Left ventricle myocardium inferior (tissue), 1 donor: ENCODE measurements around the gene ANKFN1. TPM values are rescaled to one million over a fixed set of nuclear protein-coding genes. Genes with fewer than 3 reads are reported as not detected.

ENCODE experiments used
- DNase-seq: peaks from one replicate; pipeline ENCODE4 v3.0.0-alpha.2; 2020
- H3K27ac ChIP-seq: fragments of 200-600 bp; replicated peaks from 2 replicates; pipeline ENCODE4 v1.8.0; 2021
- H3K27me3 ChIP-seq: fragments of 200-600 bp; 2 replicates; pipeline ENCODE4 v1.8.0; 2021; ENCODE audit warnings: low read depth
- H3K36me3 ChIP-seq: fragments of 200-600 bp; 2 replicates; pipeline ENCODE4 v1.8.0; 2021
- H3K4me1 ChIP-seq: fragments of 200-600 bp; 2 replicates; pipeline ENCODE4 v1.8.0; 2021
- H3K4me3 ChIP-seq: fragments of 200-600 bp; 2 replicates; pipeline ENCODE4 v1.8.0; 2021; ENCODE audit warnings: mild to moderate bottlenecking, moderate library complexity
- H3K9me3 ChIP-seq: fragments of 200-600 bp; replicated peaks from 2 replicates; pipeline ENCODE4 v1.8.0; 2021
- CTCF ChIP-seq: fragments of 200-600 bp; IDR thresholded peaks from 2 replicates; pipeline ENCODE4 v1.8.0; 2021; ENCODE audit warnings: antibody characterized with exemption, mild to moderate bottlenecking, borderline replicate concordance
- intact Hi-C: fragments of 100-400 bp; cut with micrococcal nuclease; formaldehyde crosslinking; loops from one replicate; pipeline ENCODE4 v1.11.0; 2022
- long read RNA-seq: library from polyadenylated mRNA; unstranded; transcript quantifications from one replicate; pipeline ENCODE4 v2.0.0, GENCODE V29; 2021
- total RNA-seq: library from RNA; stranded (reverse); fragmentation: NEBNext Ultra II Directional; extraction: Animal tissue kit (Norgen Biotek cat#: 25700); gene quantifications from one replicate; pipeline ENCODE4 v1.2.1, GENCODE V29; 2021
- donor health status: DM: no; HTN: yes; CAD: no; lungs with severe emphysema.

ANKFN1 gene
- not detected for total RNA-seq
- long read RNA-seq: 0 reads

- H3K36me3 ChIP-seq: no peaks in the 10 kb centered on the region
- no peak for TF ChIP-seq CTCF
- H3K27me3 ChIP-seq: peaks cover 11% of the 10 kb centered on the region
- H3K27ac ChIP-seq: no peak within 1 kb of the TSS
- no peaks in the 10 kb centered on the region for H3K9me3 ChIP-seq
- no peak for DNase-seq
- intact Hi-C loops: no loop called here
- H3K4me1 ChIP-seq: no peaks in the 10 kb centered on the region
- no peak within 1 kb of the TSS for H3K4me3 ChIP-seq
These were observed at the start of gene ANKFN1 for GRCh38 chr17:56152874-56153602. TSS of gene ANKFN1 (plus strand) at chr17:56153475. CDS start at chr17:56212668, 59,193 bp downstream.

GRCh38 chr17:56108811-56109284, 44.4 kb upstream of the ANKFN1 start:
- H3K9me3 ChIP-seq: no peaks in the 10 kb centered on the region
- H3K27me3 ChIP-seq: peaks cover 14% of the 10 kb centered on the region
- no peak overlapping the region for H3K4me3 ChIP-seq
- intact Hi-C loops: no loop called here
- no peak overlapping the region for H3K27ac ChIP-seq
- TF ChIP-seq CTCF: no peak
- no peaks in the 10 kb centered on the region for H3K36me3 ChIP-seq
- no peaks in the 10 kb centered on the region for H3K4me1 ChIP-seq
- no peak for DNase-seq

- Histone ChIP-seq H3K9me3 (no peaks in the 10 kb centered on the region), H3K27ac (no peak overlapping the region), H3K4me1 (no peaks in the 10 kb centered on the region), H3K27me3 (peaks cover 14% of the 10 kb centered on the region), H3K4me3 (no peak overlapping the region), H3K36me3 (no peaks in the 10 kb centered on the region)
- DNase-seq: no peak
- TF ChIP-seq CTCF: no peak
- intact Hi-C loops: no loop called here
These were observed 43.4 kb upstream of the ANKFN1 start for GRCh38 chr17:56109836-56110235.

- Histone ChIP-seq H3K36me3 (no peaks in the 10 kb centered on the region), H3K27ac (no peak overlapping the region), H3K9me3 (no peaks in the 10 kb centered on the region), H3K27me3 (peaks cover 14% of the 10 kb centered on the region), H3K4me3 (no peak overlapping the region), H3K4me1 (no peaks in the 10 kb centered on the region)
- DNase-seq: no peak
- no peak for TF ChIP-seq CTCF
- intact Hi-C loops: no loop called here
These were observed 42.7 kb upstream of the ANKFN1 start for GRCh38 chr17:56110463-56111135.

GRCh38 chr17:56111706-56112485, 41.4 kb upstream of the ANKFN1 start:
- Histone ChIP-seq H3K27ac (no peak overlapping the region), H3K9me3 (no peaks in the 10 kb centered on the region), H3K27me3 (peaks cover 5% of the 10 kb centered on the region), H3K4me1 (no peaks in the 10 kb centered on the region), H3K4me3 (no peak overlapping the region), H3K36me3 (no peaks in the 10 kb centered on the region)
- DNase-seq: no peak
- intact Hi-C loops: no loop called here
- TF ChIP-seq CTCF: no peak
